PC-3 (cell line): ENCODE data around the gene PRSS50. TPM values are rescaled to one million over a fixed set of nuclear protein-coding genes. Genes with fewer than 3 reads are reported as not detected.

Experiments used
- ATAC-seq: fragments of 200-7000 bp; cut with Tn5 transposase; 2 replicates; pipeline ENCODE4 v1.9.1; 2020; ENCODE audit warnings: mild to moderate bottlenecking, moderate library complexity
- BruUV-seq: library from RNA; stranded (reverse); fragments of 400-500 nt; replicated peaks from 2 replicates; lab custom pipeline; 2021; lab: Mats Ljungman, UMichigan
- CTCF ChIA-PET: fragments of 300-600 bp; sonication (Branson Sonifier 250); formaldehyde crosslinking; loops from one replicate; lab custom pipeline; 2022; ENCODE audit warnings: antibody characterized with exemption; lab: Charles Lee
- POLR2A ChIA-PET: fragments of 300-600 bp; sonication (Branson Sonifier 250); formaldehyde crosslinking; loops from one replicate; lab custom pipeline; 2022; ENCODE audit warnings: antibody characterized with exemption; ENCODE audit not compliant: unreplicated experiment; lab: Charles Lee
- DNase-seq: peaks from one replicate; pipeline ENCODE4 v3.0.0-alpha.2; 2015
- H2AFZ ChIP-seq: fragments of 300-600 bp; sonication (generic); 2 replicates; pipeline ENCODE4 v1.6.0; 2016; ENCODE audit warnings: antibody characterized with exemption, low read length
- H3F3A ChIP-seq: fragments of 300-600 bp; sonication (generic); one replicate; pipeline ENCODE4 v1.6.0; 2017; ENCODE audit warnings: antibody characterized with exemption, low read length, control low read depth, mild to moderate bottlenecking; ENCODE audit not compliant: unreplicated experiment
- H3K27ac ChIP-seq: fragments of 300-600 bp; sonication (generic); 2 replicates; pipeline ENCODE4 v1.5.1; 2016; ENCODE audit warnings: mild to moderate bottlenecking, low read length
- H3K27me3 ChIP-seq: fragments of 300-600 bp; sonication (generic); 2 replicates; pipeline ENCODE4 v1.6.1; 2016; ENCODE audit warnings: low read length, mixed read lengths
- H3K36me3 ChIP-seq: fragments of 300-600 bp; sonication (generic); 2 replicates; pipeline ENCODE4 v1.6.1; 2016; ENCODE audit warnings: low read depth, mixed run types, low read length, mixed read lengths
- H3K4me1 ChIP-seq: fragments of 300-600 bp; sonication (generic); 2 replicates; pipeline ENCODE4 v1.5.1; 2016; ENCODE audit warnings: low read length; ENCODE audit not compliant: insufficient read depth
- H3K4me2 ChIP-seq: fragments of 300-600 bp; sonication (generic); 2 replicates; pipeline ENCODE4 v1.6.0; 2016; ENCODE audit warnings: low read length
- H3K4me3 ChIP-seq: fragments of 300-600 bp; sonication (generic); 2 replicates; pipeline ENCODE4 v1.5.1; 2016; ENCODE audit warnings: mild to moderate bottlenecking, low read length, mixed read lengths
- H3K79me2 ChIP-seq: fragments of 300-600 bp; sonication (generic); 2 replicates; pipeline ENCODE4 v1.6.1; 2017; ENCODE audit warnings: low read length, mixed read lengths
- H3K9ac ChIP-seq: fragments of 300-600 bp; sonication (generic); 2 replicates; pipeline ENCODE4 v1.6.0; 2016; ENCODE audit warnings: mild to moderate bottlenecking, low read length
- H3K9me2 ChIP-seq: fragments of 300-600 bp; sonication (generic); replicated peaks from 2 replicates; pipeline ENCODE4 v1.6.1; 2016; ENCODE audit warnings: mixed run types, low read length, mixed read lengths
- H3K9me3 ChIP-seq: fragments of 300-600 bp; sonication (generic); 2 replicates; pipeline ENCODE4 v1.6.1; 2016; ENCODE audit warnings: low read length, mixed read lengths
- H4K20me1 ChIP-seq: fragments of 300-600 bp; sonication (generic); 2 replicates; pipeline ENCODE4 v1.6.1; 2016; ENCODE audit warnings: low read length, mixed read lengths
- CTCF ChIP-seq: fragments of 300-600 bp; sonication (generic); conservative IDR thresholded peaks from 2 replicates; pipeline ENCODE4 v1.5.1; 2017; ENCODE audit warnings: antibody characterized with exemption, low read depth, mild to moderate bottlenecking, low read length
- EZH2 ChIP-seq: fragments of 300-600 bp; sonication (generic); IDR thresholded peaks from one replicate; pipeline ENCODE4 v1.6.1; 2017; ENCODE audit warnings: antibody characterized with exemption, mild to moderate bottlenecking, low read length; ENCODE audit not compliant: unreplicated experiment
- EZH2phosphoT487 ChIP-seq: fragments of 300-600 bp; sonication (generic); IDR thresholded peaks from 2 replicates; pipeline ENCODE4 v1.6.1; 2018; ENCODE audit warnings: mild to moderate bottlenecking, antibody characterized with exemption, low read length, borderline replicate concordance
- intact Hi-C: fragments of 100-400 bp; cut with micrococcal nuclease; formaldehyde crosslinking; loops from 2 replicates; pipeline ENCODE4 v1.9.0; 2023
- total RNA-seq: library from RNA; depleted of rRNA; stranded (reverse); fragments of >200 nt; gene quantifications from 2 replicates; pipeline ENCODE4 v1.2.3, GENCODE V29; 2014

Gene PRSS50
- total RNA-seq, 1 experiment from 2014 or later = not detected

GRCh38 chr3:46733026-46733800, 15.5 kb upstream of the PRSS50 start:
- Histone ChIP-seq H3K9me2 (no peaks in the 10 kb centered on the region), H3K36me3 (no peaks in the 10 kb centered on the region), H3K27me3 (peaks cover 36% of the 10 kb centered on the region), H2AFZ (no peak overlapping the region), H3K27ac (no peak overlapping the region), H4K20me1 (no peaks in the 10 kb centered on the region), H3F3A (no peaks in the 10 kb centered on the region), H3K4me3 (no peak overlapping the region), H3K4me2 (no peak overlapping the region), H3K9ac (no peak overlapping the region), H3K4me1 (no peaks in the 10 kb centered on the region), H3K79me2 (no peaks in the 10 kb centered on the region), H3K9me3 (no peaks in the 10 kb centered on the region)
- BruUV-seq = no TSS peak
- ChIA-PET CTCF (no interaction called here), POLR2A (no interaction called here)
- TF ChIP-seq EZH2phosphoT487 (no peak), EZH2 (no peak), CTCF (no peak)
- intact Hi-C loops = no loop called here
- peak; percentile 14 for DNase-seq
- ATAC-seq = no peak; the same call in 1 of the 2 replicates

- no peaks in the 10 kb centered on the region for H3K9me2 ChIP-seq
- no peak for DNase-seq
- intact Hi-C loops = no loop called here
- no peaks in the 10 kb centered on the region for H3K36me3 ChIP-seq
- no TSS peak for BruUV-seq
- H3F3A ChIP-seq = no peaks in the 10 kb centered on the region
- H3K27me3 ChIP-seq = peaks cover 33% of the 10 kb centered on the region
- no peak overlapping the region for H3K4me2 ChIP-seq
- no peaks in the 10 kb centered on the region for H4K20me1 ChIP-seq
- no peak for ATAC-seq
- H3K9me3 ChIP-seq = no peaks in the 10 kb centered on the region
- H3K79me2 ChIP-seq = no peaks in the 10 kb centered on the region
- no peak for TF ChIP-seq EZH2
- TF ChIP-seq CTCF = no peak
- TF ChIP-seq EZH2phosphoT487 = no peak
- CTCF ChIA-PET = no interaction called here
- no peak overlapping the region for H3K4me3 ChIP-seq
- H2AFZ ChIP-seq = no peak overlapping the region
- H3K9ac ChIP-seq = no peak overlapping the region
- no peak overlapping the region for H3K27ac ChIP-seq
- POLR2A ChIA-PET = no interaction called here
- H3K4me1 ChIP-seq = no peaks in the 10 kb centered on the region
These were observed 14.1 kb upstream of the PRSS50 start for GRCh38 chr3:46731795-46732194.

- H3K36me3 ChIP-seq = no peaks in the 10 kb centered on the region
- BruUV-seq = no TSS peak
- H3K4me2 ChIP-seq = no peak overlapping the region
- no peaks in the 10 kb centered on the region for H3F3A ChIP-seq
- no peak overlapping the region for H2AFZ ChIP-seq
- no peak for TF ChIP-seq CTCF
- TF ChIP-seq EZH2 = no peak
- TF ChIP-seq EZH2phosphoT487 = no peak
- H3K4me1 ChIP-seq = no peaks in the 10 kb centered on the region
- no peaks in the 10 kb centered on the region for H3K9me3 ChIP-seq
- DNase-seq = no peak
- ATAC-seq = no peak
- ChIA-PET POLR2A (no interaction called here), CTCF (no interaction called here)
- H3K9me2 ChIP-seq = no peaks in the 10 kb centered on the region
- no peak overlapping the region for H3K4me3 ChIP-seq
- intact Hi-C loops = no loop called here
- H4K20me1 ChIP-seq = no peaks in the 10 kb centered on the region
- H3K79me2 ChIP-seq = no peaks in the 10 kb centered on the region
- peaks cover 33% of the 10 kb centered on the region for H3K27me3 ChIP-seq
- H3K27ac ChIP-seq = no peak overlapping the region
- no peak overlapping the region for H3K9ac ChIP-seq
These were observed 13.2 kb upstream of the PRSS50 start for GRCh38 chr3:46730819-46731218.
